ENCODE results near the gene CCNH.

Gene CCNH

DNA sequence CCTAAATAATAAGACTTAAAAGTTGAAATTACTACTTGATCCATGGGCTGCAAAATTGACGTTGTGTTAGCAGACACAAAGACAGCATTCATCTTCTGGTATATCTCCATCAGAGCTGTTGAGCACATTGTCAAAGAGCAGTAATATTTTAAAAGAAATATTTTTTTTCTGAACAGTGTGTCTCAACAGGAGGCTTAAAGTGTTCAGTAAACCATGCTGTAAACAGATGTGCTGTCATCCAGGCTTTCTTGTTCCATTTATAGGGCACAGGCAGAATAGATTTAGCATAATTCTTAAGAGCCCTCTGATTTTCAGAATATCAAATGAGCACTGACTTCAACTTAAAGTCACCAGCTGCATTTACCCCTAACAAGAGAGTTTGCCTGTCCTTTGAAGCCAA is 29.7 kb upstream of the CCNH start:
- TF ChIP-seq SPI1 (IDR thresholded peaks at IDR 0.05; ENCODE audit: borderline replicate concordance, low read depth), result no peak
- TF ChIP-seq, protein P1, sequence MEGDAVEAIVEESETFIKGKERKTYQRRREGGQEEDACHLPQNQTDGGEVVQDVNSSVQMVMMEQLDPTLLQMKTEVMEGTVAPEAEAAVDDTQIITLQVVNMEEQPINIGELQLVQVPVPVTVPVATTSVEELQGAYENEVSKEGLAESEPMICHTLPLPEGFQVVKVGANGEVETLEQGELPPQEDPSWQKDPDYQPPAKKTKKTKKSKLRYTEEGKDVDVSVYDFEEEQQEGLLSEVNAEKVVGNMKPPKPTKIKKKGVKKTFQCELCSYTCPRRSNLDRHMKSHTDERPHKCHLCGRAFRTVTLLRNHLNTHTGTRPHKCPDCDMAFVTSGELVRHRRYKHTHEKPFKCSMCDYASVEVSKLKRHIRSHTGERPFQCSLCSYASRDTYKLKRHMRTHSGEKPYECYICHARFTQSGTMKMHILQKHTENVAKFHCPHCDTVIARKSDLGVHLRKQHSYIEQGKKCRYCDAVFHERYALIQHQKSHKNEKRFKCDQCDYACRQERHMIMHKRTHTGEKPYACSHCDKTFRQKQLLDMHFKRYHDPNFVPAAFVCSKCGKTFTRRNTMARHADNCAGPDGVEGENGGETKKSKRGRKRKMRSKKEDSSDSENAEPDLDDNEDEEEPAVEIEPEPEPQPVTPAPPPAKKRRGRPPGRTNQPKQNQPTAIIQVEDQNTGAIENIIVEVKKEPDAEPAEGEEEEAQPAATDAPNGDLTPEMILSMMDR (IDR thresholded peaks at IDR 0.05; ENCODE audit: insufficient read depth, low read length), result no peak
- no peak for TF ChIP-seq POLR2AphosphoS5 (IDR thresholded peaks at IDR 0.05; ENCODE audit: low read depth)
- TF ChIP-seq GABPA (IDR thresholded peaks at IDR 0.05; ENCODE audit: low read depth), result no peak
- TF ChIP-seq, protein P2, sequence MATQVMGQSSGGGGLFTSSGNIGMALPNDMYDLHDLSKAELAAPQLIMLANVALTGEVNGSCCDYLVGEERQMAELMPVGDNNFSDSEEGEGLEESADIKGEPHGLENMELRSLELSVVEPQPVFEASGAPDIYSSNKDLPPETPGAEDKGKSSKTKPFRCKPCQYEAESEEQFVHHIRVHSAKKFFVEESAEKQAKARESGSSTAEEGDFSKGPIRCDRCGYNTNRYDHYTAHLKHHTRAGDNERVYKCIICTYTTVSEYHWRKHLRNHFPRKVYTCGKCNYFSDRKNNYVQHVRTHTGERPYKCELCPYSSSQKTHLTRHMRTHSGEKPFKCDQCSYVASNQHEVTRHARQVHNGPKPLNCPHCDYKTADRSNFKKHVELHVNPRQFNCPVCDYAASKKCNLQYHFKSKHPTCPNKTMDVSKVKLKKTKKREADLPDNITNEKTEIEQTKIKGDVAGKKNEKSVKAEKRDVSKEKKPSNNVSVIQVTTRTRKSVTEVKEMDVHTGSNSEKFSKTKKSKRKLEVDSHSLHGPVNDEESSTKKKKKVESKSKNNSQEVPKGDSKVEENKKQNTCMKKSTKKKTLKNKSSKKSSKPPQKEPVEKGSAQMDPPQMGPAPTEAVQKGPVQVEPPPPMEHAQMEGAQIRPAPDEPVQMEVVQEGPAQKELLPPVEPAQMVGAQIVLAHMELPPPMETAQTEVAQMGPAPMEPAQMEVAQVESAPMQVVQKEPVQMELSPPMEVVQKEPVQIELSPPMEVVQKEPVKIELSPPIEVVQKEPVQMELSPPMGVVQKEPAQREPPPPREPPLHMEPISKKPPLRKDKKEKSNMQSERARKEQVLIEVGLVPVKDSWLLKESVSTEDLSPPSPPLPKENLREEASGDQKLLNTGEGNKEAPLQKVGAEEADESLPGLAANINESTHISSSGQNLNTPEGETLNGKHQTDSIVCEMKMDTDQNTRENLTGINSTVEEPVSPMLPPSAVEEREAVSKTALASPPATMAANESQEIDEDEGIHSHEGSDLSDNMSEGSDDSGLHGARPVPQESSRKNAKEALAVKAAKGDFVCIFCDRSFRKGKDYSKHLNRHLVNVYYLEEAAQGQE (IDR thresholded peaks at IDR 0.05; ENCODE audit: insufficient replicate concordance, low read depth), result no peak

DNA sequence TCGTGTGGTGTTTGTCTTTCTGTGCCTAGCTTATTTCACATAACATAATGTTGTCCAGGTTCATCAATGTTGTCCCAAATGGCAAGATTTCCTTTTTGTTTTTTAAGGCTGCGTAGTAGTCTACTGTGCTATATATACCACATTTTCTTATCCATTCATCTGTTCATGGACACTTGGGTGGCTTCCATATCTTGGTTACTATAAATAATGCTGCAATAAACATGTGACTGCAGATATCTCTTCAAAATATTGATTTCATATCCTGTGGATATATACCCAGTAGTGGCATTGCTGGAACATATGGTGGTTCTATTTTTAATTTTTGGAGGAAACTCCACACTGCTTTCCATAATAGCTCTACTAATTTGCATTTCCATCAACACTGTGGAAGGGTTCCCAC is 25.5 kb upstream of the CCNH start:
- Histone ChIP-seq H3K27ac (replicated peaks) (no peak overlapping the region), H3K27me3 (ENCODE audit: insufficient read depth, poor library complexity, severe bottlenecking) (no peaks in the 10 kb centered on the region), H3K4me3 (replicated peaks; ENCODE audit: insufficient read depth, low read length) (no peak overlapping the region)
- TF ChIP-seq POLR2AphosphoS5 (IDR thresholded peaks at IDR 0.05; ENCODE audit: low read depth), result no peak
- TF ChIP-seq, protein P1 (IDR thresholded peaks at IDR 0.05; ENCODE audit: insufficient read depth, low read length), result no peak
- TF ChIP-seq, protein P2 (IDR thresholded peaks at IDR 0.05; ENCODE audit: insufficient replicate concordance, low read depth), result no peak
- no peak for TF ChIP-seq SPI1 (IDR thresholded peaks at IDR 0.05; ENCODE audit: borderline replicate concordance, low read depth)
- no peak for TF ChIP-seq GABPA (IDR thresholded peaks at IDR 0.05; ENCODE audit: low read depth)
- no peak for DNase-seq (ENCODE audit: low read depth in 1 of 2, low spot score in 1 of 2)

More for the DNA sequence above, 29.7 kb upstream of the CCNH start:
- Histone ChIP-seq H3K27me3 (ENCODE audit: insufficient read depth, poor library complexity, severe bottlenecking) (no peaks in the 10 kb centered on the region), H3K27ac (replicated peaks) (no peak overlapping the region), H3K4me3 (replicated peaks; ENCODE audit: insufficient read depth, low read length) (no peak overlapping the region)
- no peak for DNase-seq (ENCODE audit: low read depth in 1 of 2, low spot score in 1 of 2)

DNA sequence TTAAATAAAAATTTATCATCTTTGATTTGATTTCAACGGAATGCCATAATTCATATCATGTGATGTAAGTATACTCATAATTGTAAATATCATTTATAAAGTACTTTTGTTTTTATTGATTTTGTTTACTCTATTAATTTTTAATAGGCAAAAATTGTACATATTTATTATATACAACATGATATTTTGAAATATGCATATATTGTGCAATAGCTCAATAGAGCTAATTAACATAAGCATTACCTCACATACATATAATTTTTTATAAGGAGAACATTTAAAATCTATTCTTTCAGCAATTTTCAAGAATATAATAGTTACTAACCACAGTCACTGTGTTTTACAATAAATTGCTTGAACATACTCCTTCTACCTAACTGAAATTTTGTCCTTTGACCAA is 25.0 kb upstream of the CCNH start:
- TF ChIP-seq, protein P2 (IDR thresholded peaks at IDR 0.05; ENCODE audit: insufficient replicate concordance, low read depth), result no peak
- TF ChIP-seq SPI1 (IDR thresholded peaks at IDR 0.05; ENCODE audit: borderline replicate concordance, low read depth) (no peak), GABPA (IDR thresholded peaks at IDR 0.05; ENCODE audit: low read depth) (no peak)
- DNase-seq (ENCODE audit: low read depth in 1 of 2, low spot score in 1 of 2), result no peak
- Histone ChIP-seq H3K27ac (replicated peaks) (no peak overlapping the region), H3K27me3 (ENCODE audit: insufficient read depth, poor library complexity, severe bottlenecking) (no peaks in the 10 kb centered on the region), H3K4me3 (replicated peaks; ENCODE audit: insufficient read depth, low read length) (no peak overlapping the region)

Data from HL-60 (cell line).